Mononuclear cell (primary cell): ENCODE results near the gene ZSWIM6. TPM values are rescaled to one million over a fixed set of nuclear protein-coding genes. Genes with fewer than 3 reads are reported as not detected.

Experiments used
- H3K27me3 ChIP-seq: 2 replicates; pipeline ENCODE4 v1.6.0; 2011; ENCODE audit warnings: low read length, control low read depth; ENCODE audit not compliant: insufficient read depth
- H3K4me1 ChIP-seq: 2 replicates; pipeline ENCODE4 v1.5.1; 2011; ENCODE audit warnings: mild to moderate bottlenecking, low read length, control low read depth; ENCODE audit not compliant: insufficient read depth
- H3K4me3 ChIP-seq: 2 replicates; pipeline ENCODE4 v1.5.1; 2011; ENCODE audit warnings: mild to moderate bottlenecking, low read length, moderate library complexity
- H3K9me3 ChIP-seq: 2 replicates; pipeline ENCODE4 v1.5.1; 2011; ENCODE audit warnings: low read depth, mild to moderate bottlenecking, control low read depth, low read length
- total RNA-seq: library from RNA; depleted of rRNA; stranded (reverse); fragments of >200 nt; gene quantifications from one replicate; pipeline ENCODE4 v1.2.3, GENCODE V29; 2012

ZSWIM6 gene
- total RNA-seq: 4.9 TPM

GRCh38 chr5:61331407-61332357 is at the start of gene ZSWIM6:
Gene ZSWIM6, plus strand, starts transcription at chr5:61332258. Its CDS starts 15 bp downstream, at chr5:61332273.
- H3K4me1 ChIP-seq: peaks cover 52% of the 10 kb centered on the region
- H3K27me3 ChIP-seq: no peaks in the 10 kb centered on the region
- H3K4me3 ChIP-seq: peak within 1 kb of the TSS; percentile 86
- H3K9me3 ChIP-seq: no peaks in the 10 kb centered on the region

DNA sequence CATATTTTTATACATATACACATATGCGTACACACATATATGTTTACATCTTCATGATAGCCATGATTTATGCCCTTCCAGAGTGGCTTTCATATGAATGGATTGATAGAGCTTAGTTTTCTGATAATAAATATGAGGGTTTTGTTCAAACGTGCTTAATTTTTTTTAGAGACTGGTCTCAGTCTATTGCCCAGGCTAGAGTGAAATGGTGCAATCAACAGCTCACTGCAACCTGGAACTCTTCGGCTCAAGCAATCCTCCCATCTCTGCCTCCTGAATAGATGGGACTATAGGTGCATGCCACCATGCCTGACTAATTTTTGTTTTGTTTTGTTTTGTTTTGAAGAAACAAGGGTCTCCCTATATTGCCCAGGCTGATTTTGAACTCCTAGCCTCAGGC is 48.6 kb upstream of the ZSWIM6 start:
- no peak overlapping the region for H3K4me3 ChIP-seq
- no peaks in the 10 kb centered on the region for H3K9me3 ChIP-seq
- no peaks in the 10 kb centered on the region for H3K27me3 ChIP-seq
- peaks cover 32% of the 10 kb centered on the region for H3K4me1 ChIP-seq

GRCh38 chr5:61285531-61285930 is 46.5 kb upstream of the ZSWIM6 start:
- no peaks in the 10 kb centered on the region for H3K9me3 ChIP-seq
- H3K27me3 ChIP-seq: no peaks in the 10 kb centered on the region
- peaks cover 22% of the 10 kb centered on the region for H3K4me1 ChIP-seq
- H3K4me3 ChIP-seq: no peak overlapping the region

GRCh38 chr5:61286446-61287132 is 45.5 kb upstream of the ZSWIM6 start:
- H3K4me1 ChIP-seq: peaks cover 15% of the 10 kb centered on the region
- H3K9me3 ChIP-seq: no peaks in the 10 kb centered on the region
- H3K4me3 ChIP-seq: no peak overlapping the region
- H3K27me3 ChIP-seq: no peaks in the 10 kb centered on the region

GRCh38 chr5:61287474-61287873 is 44.6 kb upstream of the ZSWIM6 start:
- Histone ChIP-seq H3K4me3 (no peak overlapping the region), H3K4me1 (peaks cover 15% of the 10 kb centered on the region), H3K9me3 (no peaks in the 10 kb centered on the region), H3K27me3 (no peaks in the 10 kb centered on the region)

- no peaks in the 10 kb centered on the region for H3K9me3 ChIP-seq
- no peak overlapping the region for H3K4me3 ChIP-seq
- peaks cover 15% of the 10 kb centered on the region for H3K4me1 ChIP-seq
- H3K27me3 ChIP-seq: no peaks in the 10 kb centered on the region
These were observed 42.8 kb upstream of the ZSWIM6 start for GRCh38 chr5:61289241-61289640.

- no peak overlapping the region for H3K4me3 ChIP-seq
- H3K9me3 ChIP-seq: no peaks in the 10 kb centered on the region
- H3K4me1 ChIP-seq: peaks cover 15% of the 10 kb centered on the region
- H3K27me3 ChIP-seq: no peaks in the 10 kb centered on the region
These were observed 42.3 kb upstream of the ZSWIM6 start for GRCh38 chr5:61289669-61290306.

DNA sequence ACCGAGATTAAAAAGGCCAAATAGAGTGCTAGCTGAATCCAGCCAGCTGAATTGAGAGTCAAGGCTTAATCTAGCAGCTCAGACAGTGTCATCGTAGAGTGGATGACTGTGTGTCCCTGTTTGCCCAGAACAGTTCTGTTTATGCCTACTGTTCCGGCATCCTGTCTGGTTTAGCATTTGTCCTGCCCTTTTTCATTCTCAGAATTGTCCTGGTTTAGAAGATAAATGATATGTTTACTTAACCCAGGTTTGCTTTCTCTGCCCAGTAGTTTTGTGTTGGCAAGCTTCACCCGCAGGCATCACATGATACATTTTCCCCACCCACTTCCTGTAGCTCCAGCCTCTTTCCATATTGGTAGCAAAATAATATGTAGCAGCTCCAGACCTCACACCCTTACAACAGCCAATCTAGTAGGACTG is 41.3 kb upstream of the ZSWIM6 start:
- Histone ChIP-seq H3K4me1 (peaks cover 15% of the 10 kb centered on the region), H3K9me3 (no peaks in the 10 kb centered on the region), H3K4me3 (no peak overlapping the region), H3K27me3 (no peaks in the 10 kb centered on the region)

GRCh38 chr5:61292062-61292657 is 39.9 kb upstream of the ZSWIM6 start:
- Histone ChIP-seq H3K9me3 (no peaks in the 10 kb centered on the region), H3K4me3 (no peak overlapping the region), H3K27me3 (no peaks in the 10 kb centered on the region), H3K4me1 (peaks cover 9% of the 10 kb centered on the region)

GRCh38 chr5:61293071-61293470 is 39.0 kb upstream of the ZSWIM6 start:
- Histone ChIP-seq H3K4me3 (no peak overlapping the region), H3K4me1 (peaks cover 9% of the 10 kb centered on the region), H3K9me3 (no peaks in the 10 kb centered on the region), H3K27me3 (no peaks in the 10 kb centered on the region)

GRCh38 chr5:61293873-61294272 is 38.2 kb upstream of the ZSWIM6 start:
- H3K4me1 ChIP-seq: peaks cover 9% of the 10 kb centered on the region
- no peaks in the 10 kb centered on the region for H3K27me3 ChIP-seq
- no peak overlapping the region for H3K4me3 ChIP-seq
- no peaks in the 10 kb centered on the region for H3K9me3 ChIP-seq

DNA sequence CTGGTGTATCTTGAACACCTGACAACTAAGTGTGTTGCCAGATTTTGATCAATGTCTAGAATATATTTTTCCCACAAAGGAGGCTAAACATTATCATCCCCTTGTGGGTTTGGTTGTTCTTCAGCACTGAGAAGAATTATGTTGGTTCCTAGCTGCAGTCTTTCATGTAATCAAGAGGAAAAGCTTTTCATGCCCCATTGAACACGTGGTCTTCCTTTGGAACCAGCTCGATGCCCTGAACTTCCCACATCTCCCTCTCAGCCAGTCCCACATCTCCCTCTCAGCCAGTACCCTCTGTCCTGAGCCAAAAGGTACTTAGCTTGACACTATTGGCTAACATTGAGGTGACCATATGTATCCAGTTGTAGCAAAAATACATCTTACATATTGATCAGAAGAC is 36.7 kb upstream of the ZSWIM6 start:
- Histone ChIP-seq H3K4me1 (no peaks in the 10 kb centered on the region), H3K27me3 (no peaks in the 10 kb centered on the region), H3K4me3 (no peak overlapping the region), H3K9me3 (no peaks in the 10 kb centered on the region)

DNA sequence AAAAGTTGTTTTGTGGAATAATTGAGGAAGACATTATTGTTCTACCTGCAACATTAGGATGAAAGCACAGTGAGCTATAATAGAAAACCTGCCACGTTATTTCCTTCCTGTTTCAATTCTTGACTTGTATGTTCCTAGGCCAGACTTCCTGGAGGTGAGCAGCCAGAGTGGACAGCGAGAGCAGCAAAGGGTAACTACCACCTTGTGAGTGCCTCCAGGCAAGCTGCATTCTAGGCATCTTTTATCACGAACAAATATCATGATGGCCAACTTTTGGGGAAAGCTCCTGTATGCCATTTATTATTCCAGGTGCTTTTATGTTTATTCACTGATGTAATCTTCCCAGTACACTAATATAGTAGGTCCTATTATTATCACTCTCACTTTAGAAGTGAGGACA is 34.0 kb upstream of the ZSWIM6 start:
- Histone ChIP-seq H3K27me3 (no peaks in the 10 kb centered on the region), H3K9me3 (no peaks in the 10 kb centered on the region), H3K4me3 (no peak overlapping the region), H3K4me1 (no peaks in the 10 kb centered on the region)

GRCh38 chr5:61298580-61298979 is 33.5 kb upstream of the ZSWIM6 start:
- Histone ChIP-seq H3K4me3 (no peak overlapping the region), H3K9me3 (no peaks in the 10 kb centered on the region), H3K4me1 (peaks cover under 1% of the 10 kb centered on the region), H3K27me3 (no peaks in the 10 kb centered on the region)

DNA sequence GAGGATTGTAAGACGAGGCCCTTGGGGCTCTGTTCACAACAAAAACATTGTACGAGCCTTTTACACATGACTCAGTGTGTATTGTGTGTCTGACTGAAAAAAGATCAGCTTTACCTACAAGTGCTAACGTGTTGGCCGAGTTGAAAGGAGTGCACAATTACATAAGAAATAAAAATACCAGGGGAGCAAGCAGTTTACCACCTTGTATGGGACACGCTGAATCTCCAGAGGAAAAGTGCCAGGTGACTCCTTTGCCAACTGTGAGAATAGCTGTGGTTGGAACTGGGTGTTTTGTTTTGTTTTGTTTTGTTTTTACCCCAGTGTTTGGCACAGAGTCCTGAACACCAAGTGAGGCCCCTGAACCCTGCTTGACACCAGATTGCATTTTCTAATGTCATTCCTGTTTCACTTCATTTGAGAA is 32.8 kb upstream of the ZSWIM6 start:
- H3K4me3 ChIP-seq: no peak overlapping the region
- H3K9me3 ChIP-seq: no peaks in the 10 kb centered on the region
- H3K4me1 ChIP-seq: peaks cover 3% of the 10 kb centered on the region

More for the DNA sequence above, 32.8 kb upstream of the ZSWIM6 start:
- H3K27me3 ChIP-seq: no peaks in the 10 kb centered on the region
